Fibroblast of lung (primary cell): ENCODE results near the gene DNAJB11. TPM values are rescaled to one million over a fixed set of nuclear protein-coding genes. Genes with fewer than 3 reads are reported as not detected.

Experiments
- DNase-seq, 2 donors: peaks; one replicate each; pipeline versions ENCODE4 v3.0.0 to v3.0.0-alpha.2; 2010; ENCODE audit warnings: low read depth in 2 of 2
- H2AFZ ChIP-seq: 2 replicates; pipeline ENCODE4 v1.5.1; 2012; ENCODE audit warnings: low read length, control low read depth, inconsistent platforms
- H3K27ac ChIP-seq: 2 replicates; pipeline ENCODE4 v1.5.1; 2011; ENCODE audit warnings: low read length, control low read depth; ENCODE audit not compliant: insufficient read depth
- H3K27me3 ChIP-seq: 2 replicates; pipeline ENCODE4 v1.5.1; 2011; ENCODE audit warnings: mild to moderate bottlenecking, low read length; ENCODE audit not compliant: control insufficient read depth, insufficient read depth
- H3K36me3 ChIP-seq: 2 replicates; pipeline ENCODE4 v1.5.1; 2011; ENCODE audit warnings: low read length; ENCODE audit not compliant: control insufficient read depth, insufficient read depth
- H3K4me1 ChIP-seq: 2 replicates; pipeline ENCODE4 v1.5.1; 2011; ENCODE audit warnings: low read length; ENCODE audit not compliant: control insufficient read depth, insufficient read depth; ENCODE audit errors: extremely low read depth
- H3K4me2 ChIP-seq: 2 replicates; pipeline ENCODE4 v1.5.1; 2011; ENCODE audit warnings: low read length, control low read depth; ENCODE audit not compliant: insufficient read depth; ENCODE audit errors: extremely low read depth
- H3K4me3 ChIP-seq, 4 experiments: fragments of 200-600 bp in 1 of 4; sonication (generic) in 1 of 4; replicated peaks in 1 of 4; 2 replicates each; pipeline ENCODE4 v1.5.1; 2011 to 2016; ENCODE audit warnings: low read length in 4 of 4, low read depth in 3 of 4, mild to moderate bottlenecking in 3 of 4, control low read depth in 2 of 4, inconsistent platforms in 1 of 4, mixed read lengths in 1 of 4; ENCODE audit not compliant: insufficient read depth in 1 of 4; ENCODE audit errors: control extremely low read depth in 1 of 4
- H3K79me2 ChIP-seq: 2 replicates; pipeline ENCODE4 v1.5.1; 2012; ENCODE audit warnings: mild to moderate bottlenecking, low read length, inconsistent platforms; ENCODE audit not compliant: control insufficient read depth, insufficient read depth
- H3K9ac ChIP-seq: 2 replicates; pipeline ENCODE4 v1.5.1; 2011; ENCODE audit warnings: mild to moderate bottlenecking, low read length, control low read depth; ENCODE audit not compliant: insufficient read depth
- H3K9me3 ChIP-seq: 2 replicates; pipeline ENCODE4 v1.5.1; 2012; ENCODE audit warnings: low read depth, low read length; ENCODE audit not compliant: control insufficient read depth, insufficient read depth
- H4K20me1 ChIP-seq: 2 replicates; pipeline ENCODE4 v1.5.1; 2011; ENCODE audit warnings: low read length; ENCODE audit not compliant: control insufficient read depth, insufficient read depth; ENCODE audit errors: extremely low read depth
- EZH2 ChIP-seq: IDR thresholded peaks from 2 replicates; pipeline ENCODE4 v1.5.1; 2012; ENCODE audit warnings: low read length, control low read depth, mild to moderate bottlenecking; ENCODE audit errors: missing control alignments
- polyA plus RNA-seq, 2 donors: library from polyadenylated mRNA; depleted of rRNA in 1 of 2; stranded (reverse) in 1 of 2; unstranded in 1 of 2; fragments of >200 nt; gene quantifications; 2 replicates each; pipeline ENCODE4 v1.2.1, GENCODE V29; 2011 to 2012; ENCODE audit warnings: missing spikeins in 1 of 2
- total RNA-seq: library from RNA; depleted of rRNA; stranded (reverse); fragments of >200 nt; gene quantifications from 2 replicates; pipeline ENCODE4 v1.2.1, GENCODE V29; 2014
- TF ChIP-seq, protein P1 (sequence below), 2 donors: IDR thresholded peaks in 1 of 2; conservative IDR thresholded peaks in 1 of 2; 1 replicate in 1 of 2; 2 replicates in 1 of 2; pipeline ENCODE4 v1.5.1; 2011 to 2012; ENCODE audit warnings: low read length in 2 of 2, control low read depth in 1 of 2, inconsistent platforms in 1 of 2, low read depth in 1 of 2, mild to moderate bottlenecking in 1 of 2

Gene DNAJB11
- total and polyA plus RNA-seq, 2 donors (not counting 1 experiment from before 2014, with no cell fraction given): 37.5 to 59.1 TPM

DNA sequence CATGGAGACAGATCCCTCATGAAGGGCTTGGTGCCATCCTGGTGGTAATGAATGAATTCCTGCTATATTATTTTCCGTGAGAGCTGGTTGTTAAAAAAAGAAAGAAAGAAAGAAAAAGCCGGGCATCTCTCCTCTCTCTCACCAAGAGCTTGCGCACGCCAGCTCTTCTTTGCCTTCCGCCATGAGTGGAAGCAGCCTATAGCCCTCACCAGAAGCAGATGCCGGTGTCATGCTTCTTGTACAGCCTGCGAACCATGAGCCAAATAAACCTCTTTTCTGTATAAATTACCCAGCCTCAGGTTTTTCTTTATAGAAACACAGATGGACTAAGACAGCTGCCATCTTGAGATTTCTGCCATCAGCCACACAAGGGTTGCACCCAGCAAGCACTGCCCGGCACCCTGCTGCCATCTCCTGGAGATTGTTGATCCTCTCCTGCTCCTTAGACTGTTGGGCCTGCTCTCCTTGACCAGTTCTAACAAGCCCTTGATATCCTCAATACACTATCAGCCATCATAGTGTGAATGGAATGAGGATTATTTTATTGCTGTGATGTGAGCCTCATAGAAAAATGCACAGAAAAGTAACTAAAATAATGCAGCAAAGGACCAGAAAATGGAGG, 38.8 kb downstream of the DNAJB11 start:
- H3K9me3 ChIP-seq: no peaks in the 10 kb centered on the region
- TF ChIP-seq, protein P1, sequence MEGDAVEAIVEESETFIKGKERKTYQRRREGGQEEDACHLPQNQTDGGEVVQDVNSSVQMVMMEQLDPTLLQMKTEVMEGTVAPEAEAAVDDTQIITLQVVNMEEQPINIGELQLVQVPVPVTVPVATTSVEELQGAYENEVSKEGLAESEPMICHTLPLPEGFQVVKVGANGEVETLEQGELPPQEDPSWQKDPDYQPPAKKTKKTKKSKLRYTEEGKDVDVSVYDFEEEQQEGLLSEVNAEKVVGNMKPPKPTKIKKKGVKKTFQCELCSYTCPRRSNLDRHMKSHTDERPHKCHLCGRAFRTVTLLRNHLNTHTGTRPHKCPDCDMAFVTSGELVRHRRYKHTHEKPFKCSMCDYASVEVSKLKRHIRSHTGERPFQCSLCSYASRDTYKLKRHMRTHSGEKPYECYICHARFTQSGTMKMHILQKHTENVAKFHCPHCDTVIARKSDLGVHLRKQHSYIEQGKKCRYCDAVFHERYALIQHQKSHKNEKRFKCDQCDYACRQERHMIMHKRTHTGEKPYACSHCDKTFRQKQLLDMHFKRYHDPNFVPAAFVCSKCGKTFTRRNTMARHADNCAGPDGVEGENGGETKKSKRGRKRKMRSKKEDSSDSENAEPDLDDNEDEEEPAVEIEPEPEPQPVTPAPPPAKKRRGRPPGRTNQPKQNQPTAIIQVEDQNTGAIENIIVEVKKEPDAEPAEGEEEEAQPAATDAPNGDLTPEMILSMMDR (conservative IDR thresholded peaks at IDR 0.05 in 1 of 2, IDR thresholded peaks at IDR 0.05 in 1 of 2; ENCODE audit: low read depth in 1 of 2, low read length in 2 of 2): peak in 1 of 2 donors; percentile 25
- TF ChIP-seq EZH2: no peak
- H3K9ac ChIP-seq: no peak overlapping the region
- no peak for DNase-seq
- H3K4me1 ChIP-seq: no peaks in the 10 kb centered on the region
- no peaks in the 10 kb centered on the region for H4K20me1 ChIP-seq
- H2AFZ ChIP-seq: no peak overlapping the region
- no peak overlapping the region for H3K4me3 ChIP-seq
- H3K27me3 ChIP-seq: peaks cover 9% of the 10 kb centered on the region
- H3K79me2 ChIP-seq: no peaks in the 10 kb centered on the region
- no peaks in the 10 kb centered on the region for H3K36me3 ChIP-seq
- no peak overlapping the region for H3K4me2 ChIP-seq
- H3K27ac ChIP-seq: no peak overlapping the region

GRCh38 chr3:186612065-186612464, 41.5 kb downstream of the DNAJB11 start:
- H3K27ac ChIP-seq: no peak overlapping the region
- TF ChIP-seq, protein P1 (conservative IDR thresholded peaks at IDR 0.05 in 1 of 2, IDR thresholded peaks at IDR 0.05 in 1 of 2; ENCODE audit: low read depth in 1 of 2, low read length in 2 of 2): no peak
- TF ChIP-seq EZH2: no peak
- no peaks in the 10 kb centered on the region for H4K20me1 ChIP-seq
- H3K9ac ChIP-seq: no peak overlapping the region
- no peaks in the 10 kb centered on the region for H3K4me1 ChIP-seq
- H3K36me3 ChIP-seq: no peaks in the 10 kb centered on the region
- no peak overlapping the region for H3K4me2 ChIP-seq
- H2AFZ ChIP-seq: no peak overlapping the region
- H3K9me3 ChIP-seq: no peaks in the 10 kb centered on the region
- peaks cover 9% of the 10 kb centered on the region for H3K27me3 ChIP-seq
- no peak overlapping the region for H3K4me3 ChIP-seq
- DNase-seq: no peak
- H3K79me2 ChIP-seq: no peaks in the 10 kb centered on the region

GRCh38 chr3:186612721-186613636, 42.5 kb downstream of the DNAJB11 start, which contains the start of gene AHSG:
Gene AHSG (plus strand): TSS chr3:186613060. CDS start chr3:186613142, 82 bp downstream.
- Histone ChIP-seq H3K9me3 (no peaks in the 10 kb centered on the region), H3K36me3 (no peaks in the 10 kb centered on the region), H3K27me3 (peaks cover 9% of the 10 kb centered on the region), H3K27ac (no peak within 1 kb of the TSS), H2AFZ (no peak within 1 kb of the TSS), H3K9ac (no peak within 1 kb of the TSS), H3K4me1 (no peaks in the 10 kb centered on the region), H4K20me1 (no peaks in the 10 kb centered on the region), H3K79me2 (no peaks in the 10 kb centered on the region), H3K4me2 (no peak within 1 kb of the TSS), H3K4me3 (no peak within 1 kb of the TSS)
- TF ChIP-seq, protein P1 (conservative IDR thresholded peaks at IDR 0.05 in 1 of 2, IDR thresholded peaks at IDR 0.05 in 1 of 2; ENCODE audit: low read depth in 1 of 2, low read length in 2 of 2): no peak
- TF ChIP-seq EZH2: no peak
- no peak for DNase-seq
